Measurements from ENCODE around the gene GJB4.
A peak's percentile ranks its signal among the peaks of the same experiment; 100 is the strongest.

The GJB4 gene

GRCh38 chr1:34759503-34760357 lies at the start of gene GJB4:
Gene GJB4, plus strand, starts transcription at chr1:34759740. Its CDS starts 1,515 bp downstream, at chr1:34761255.
- H3K4me3 Mint-ChIP-seq = no peak within 1 kb of the TSS
- no peaks in the 10 kb centered on the region for H3K4me1 Mint-ChIP-seq
- TF ChIP-seq CTCF (IDR thresholded peaks at IDR 0.05; ENCODE audit: unreplicated experiment in 3 of 3) = no peak
- H3K36me3 Mint-ChIP-seq (ENCODE audit: low read depth) = no peaks in the 10 kb centered on the region
- peaks cover 8% of the 10 kb centered on the region for H3K27me3 Mint-ChIP-seq (ENCODE audit: low read depth)
- peak within 1 kb of the TSS in 2 of 3 experiments; percentile 61 to 67 for H3K27ac Mint-ChIP-seq
- no peaks in the 10 kb centered on the region for H3K9me3 Mint-ChIP-seq

DNA sequence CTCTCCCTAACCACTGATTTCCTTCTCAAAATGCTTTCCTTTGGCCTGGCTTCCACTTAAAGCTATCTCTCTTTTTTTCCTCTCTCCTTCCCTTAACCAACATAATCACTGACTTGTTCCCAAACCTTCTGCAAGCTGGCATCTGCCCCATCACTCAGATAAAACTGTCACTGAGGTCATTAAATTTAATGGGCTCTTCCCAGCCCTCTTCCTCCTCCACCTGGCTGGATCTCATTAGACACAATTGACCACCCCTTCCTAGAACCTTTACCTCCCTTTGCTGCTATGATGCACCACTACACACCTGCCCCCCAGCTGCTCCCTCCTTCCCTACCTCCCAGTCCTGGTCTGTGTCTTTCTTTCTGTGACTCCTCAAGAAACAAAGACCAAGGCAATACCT lies 48.7 kb upstream of the GJB4 start:
- Mint-ChIP-seq H3K4me3 (no peak overlapping the region), H3K4me1 (peaks cover 6% of the 10 kb centered on the region), H3K27ac (no peak overlapping the region), H3K36me3 (ENCODE audit: low read depth) (no peaks in the 10 kb centered on the region), H3K9me3 (no peaks in the 10 kb centered on the region), H3K27me3 (ENCODE audit: low read depth) (peaks cover 26% of the 10 kb centered on the region)
- TF ChIP-seq CTCF (IDR thresholded peaks at IDR 0.05; ENCODE audit: unreplicated experiment in 3 of 3) = no peak

GRCh38 chr1:34711485-34711884 lies 48.1 kb upstream of the GJB4 start:
- peaks cover 24% of the 10 kb centered on the region for H3K27me3 Mint-ChIP-seq (ENCODE audit: low read depth)
- no peak overlapping the region for H3K4me3 Mint-ChIP-seq
- no peaks in the 10 kb centered on the region for H3K9me3 Mint-ChIP-seq
- no peak for TF ChIP-seq CTCF (IDR thresholded peaks at IDR 0.05; ENCODE audit: unreplicated experiment in 3 of 3)
- no peaks in the 10 kb centered on the region for H3K36me3 Mint-ChIP-seq (ENCODE audit: low read depth)
- peaks cover 6% of the 10 kb centered on the region for H3K4me1 Mint-ChIP-seq
- no peak overlapping the region for H3K27ac Mint-ChIP-seq

GRCh38 chr1:34712007-34712688 lies 47.4 kb upstream of the GJB4 start:
- TF ChIP-seq CTCF (IDR thresholded peaks at IDR 0.05; ENCODE audit: unreplicated experiment in 3 of 3) = no peak
- H3K4me1 Mint-ChIP-seq = peaks cover 6% of the 10 kb centered on the region
- peaks cover 23% of the 10 kb centered on the region for H3K27me3 Mint-ChIP-seq (ENCODE audit: low read depth)
- H3K27ac Mint-ChIP-seq = no peak overlapping the region
- no peaks in the 10 kb centered on the region for H3K36me3 Mint-ChIP-seq (ENCODE audit: low read depth)
- H3K4me3 Mint-ChIP-seq = no peak overlapping the region
- H3K9me3 Mint-ChIP-seq = no peaks in the 10 kb centered on the region

GRCh38 chr1:34713443-34713842 lies 46.1 kb upstream of the GJB4 start:
- peaks cover 26% of the 10 kb centered on the region for H3K27me3 Mint-ChIP-seq (ENCODE audit: low read depth)
- peaks cover 2% of the 10 kb centered on the region for H3K9me3 Mint-ChIP-seq
- H3K4me3 Mint-ChIP-seq = no peak overlapping the region
- no peaks in the 10 kb centered on the region for H3K36me3 Mint-ChIP-seq (ENCODE audit: low read depth)
- no peak overlapping the region for H3K27ac Mint-ChIP-seq
- peaks cover 6% of the 10 kb centered on the region for H3K4me1 Mint-ChIP-seq
- TF ChIP-seq CTCF (IDR thresholded peaks at IDR 0.05; ENCODE audit: unreplicated experiment in 3 of 3) = no peak

All from nephron (organoid).